ENCODE data around the gene GALNT5.

The GALNT5 gene

GRCh38 chr2:157309878-157310277 lies 52.4 kb downstream of the GALNT5 start:
- H3K4me3 ChIP-seq = no peak overlapping the region
- TF ChIP-seq CTCF (IDR thresholded peaks at IDR 0.05) = no peak
- no peak for DNase-seq (ENCODE audit: low spot score)
- no peak overlapping the region for H3K27ac ChIP-seq

GRCh38 chr2:157311706-157312105 lies 54.2 kb downstream of the GALNT5 start:
- DNase-seq (ENCODE audit: low spot score) = no peak
- Histone ChIP-seq H3K27ac (no peak overlapping the region), H3K4me3 (no peak overlapping the region)
- TF ChIP-seq CTCF (IDR thresholded peaks at IDR 0.05) = no peak

- no peak for TF ChIP-seq CTCF (IDR thresholded peaks at IDR 0.05)
- no peak overlapping the region for H3K27ac ChIP-seq
- DNase-seq (ENCODE audit: low spot score) = no peak
Observed at GRCh38 chr2:157312866-157313486, 55.5 kb downstream of the GALNT5 start.

GRCh38 chr2:157315901-157316300 lies 58.4 kb downstream of the GALNT5 start:
- no peak for DNase-seq (ENCODE audit: low spot score)
- Histone ChIP-seq H3K4me3 (no peak overlapping the region), H3K27ac (no peak overlapping the region)
- no peak for TF ChIP-seq CTCF (IDR thresholded peaks at IDR 0.05)

More at GRCh38 chr2:157312866-157313486, 55.5 kb downstream of the GALNT5 start:
- no peak overlapping the region for H3K4me3 ChIP-seq

GRCh38 chr2:157318884-157319283 lies 61.4 kb downstream of the GALNT5 start:
- H3K27ac ChIP-seq = no peak overlapping the region
- no peak overlapping the region for H3K4me3 ChIP-seq
- no peak for TF ChIP-seq CTCF (IDR thresholded peaks at IDR 0.05)
- no peak for DNase-seq (ENCODE audit: low spot score)

GRCh38 chr2:157319795-157320194 lies 62.3 kb downstream of the GALNT5 start:
- no peak for TF ChIP-seq CTCF (IDR thresholded peaks at IDR 0.05)
- Histone ChIP-seq H3K4me3 (no peak overlapping the region), H3K27ac (no peak overlapping the region)

GRCh38 chr2:157320409-157320808 lies 62.9 kb downstream of the GALNT5 start:
- TF ChIP-seq CTCF (IDR thresholded peaks at IDR 0.05) = no peak
- H3K27ac ChIP-seq = no peak overlapping the region
- no peak for DNase-seq (ENCODE audit: low spot score)
- H3K4me3 ChIP-seq = no peak overlapping the region

More at GRCh38 chr2:157319795-157320194, 62.3 kb downstream of the GALNT5 start:
- no peak for DNase-seq (ENCODE audit: low spot score)

All from coronary artery (tissue), 2 donors.